ENCODE measurements around the gene BATF.

DNA sequence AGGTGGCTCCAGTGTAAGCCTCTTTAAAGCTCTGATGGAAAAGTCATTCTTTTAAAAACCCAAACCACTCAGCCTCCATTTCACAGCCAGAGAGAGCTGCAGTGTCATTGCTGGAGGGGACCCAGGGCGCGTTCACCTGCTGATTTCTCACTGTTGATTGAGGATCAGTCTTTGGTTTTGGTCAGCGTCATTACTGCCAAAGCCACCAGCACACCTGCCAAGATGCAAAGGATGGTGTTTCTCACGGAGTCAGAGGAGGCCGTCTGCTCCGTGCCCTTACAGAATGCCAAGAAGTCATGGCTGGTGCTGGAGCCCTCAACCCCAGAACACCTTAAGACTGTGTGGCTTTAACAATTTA is 32.8 kb upstream of the BATF start:
- no peak for TF ChIP-seq CTCF (IDR thresholded peaks at IDR 0.05; ENCODE audit: low read length)
- TF ChIP-seq EZH2 (optimal IDR thresholded peaks at IDR 0.05; ENCODE audit: low read depth, low read length), result no peak
- TF ChIP-seq EZH2phosphoT487 (IDR thresholded peaks at IDR 0.05; ENCODE audit: low read length), result no peak

All from MM.1S (cell line).